NCI-H345 (cell line): ENCODE measurements around the gene SGMS2.
"Not testable (repeated sequence)": the region's sequence is repeated elsewhere in the genome, so short reads cannot be mapped to it uniquely, and the experiment has no call there.

Source experiments
- DNase-seq: peaks from one replicate; lab custom pipeline; 2025; lab: John Stamatoyannopoulos, UW

The SGMS2 gene

DNA sequence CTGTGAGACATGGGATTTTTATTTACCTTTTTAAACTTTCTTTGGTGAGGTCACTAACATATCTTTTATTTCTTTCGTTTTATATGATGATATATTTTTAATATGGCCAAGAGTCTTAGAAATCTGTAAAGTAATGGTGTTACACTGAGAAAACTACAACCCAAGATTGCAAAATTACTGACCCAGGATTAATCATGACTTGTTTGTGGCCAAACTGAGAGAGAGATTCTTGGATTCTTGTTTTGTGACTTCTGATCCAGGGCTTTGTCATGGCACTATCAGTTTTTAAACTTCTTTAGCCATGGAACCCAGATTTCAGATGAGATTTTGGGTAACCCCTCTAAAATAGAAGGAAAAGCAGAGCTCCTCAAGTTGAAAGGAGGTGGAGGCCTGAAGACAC is 42.0 kb downstream of the SGMS2 start:
- DNase-seq = no peak

- no peak for DNase-seq
These were observed 45.5 kb downstream of the SGMS2 start for GRCh38 chr4:107870236-107870635.

- DNase-seq = no peak
These were observed 46.4 kb downstream of the SGMS2 start for GRCh38 chr4:107870916-107871786.

- DNase-seq = no peak
These were observed 49.3 kb downstream of the SGMS2 start for GRCh38 chr4:107874024-107874423.

GRCh38 chr4:107876099-107876498 is 51.4 kb downstream of the SGMS2 start:
- no peak for DNase-seq

- DNase-seq = no peak
These were observed 52.6 kb downstream of the SGMS2 start for GRCh38 chr4:107877361-107877760.

- DNase-seq = no peak
These were observed 61.1 kb downstream of the SGMS2 start for GRCh38 chr4:107885865-107886264.

DNA sequence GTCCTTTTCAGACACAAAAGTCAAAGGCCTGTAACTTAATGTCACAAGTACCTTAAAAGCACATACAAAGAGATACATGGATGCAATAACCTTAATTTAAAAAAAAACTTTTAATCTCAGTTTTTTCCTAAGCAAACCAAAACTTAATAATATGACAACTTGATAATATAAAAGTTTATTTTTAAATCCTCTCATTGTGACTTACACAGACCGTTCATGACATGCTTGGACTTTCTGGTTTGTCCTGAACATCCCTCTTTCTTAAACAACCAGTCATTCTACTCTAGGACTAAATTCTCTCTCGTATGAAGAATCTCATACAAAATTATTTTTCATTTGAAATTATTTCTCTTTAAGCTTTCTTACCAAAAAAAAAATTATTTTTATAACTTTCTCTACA is 63.5 kb downstream of the SGMS2 start:
- no peak for DNase-seq

DNA sequence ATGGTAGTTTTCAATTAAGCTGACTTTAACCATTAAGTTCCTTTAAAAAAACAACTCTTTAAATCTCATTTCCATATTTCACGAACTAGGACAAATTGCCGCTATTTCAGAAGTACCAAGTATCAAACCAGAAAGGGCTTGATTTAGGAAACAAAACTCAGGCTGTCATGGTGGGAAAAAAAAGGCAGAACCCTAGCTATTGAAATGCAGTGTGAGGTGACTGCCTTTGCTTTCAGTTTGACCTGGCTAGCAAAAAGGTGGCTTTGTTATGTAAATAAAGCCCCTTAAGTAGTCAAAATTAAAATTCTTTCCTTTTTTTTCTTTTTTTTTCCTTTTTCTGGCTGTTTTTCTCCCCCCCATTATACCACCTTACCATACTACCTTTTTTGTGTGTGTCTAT is 66.0 kb downstream of the SGMS2 start:
- DNase-seq = no peak

GRCh38 chr4:107891299-107891698 is 66.6 kb downstream of the SGMS2 start:
- no peak for DNase-seq

DNA sequence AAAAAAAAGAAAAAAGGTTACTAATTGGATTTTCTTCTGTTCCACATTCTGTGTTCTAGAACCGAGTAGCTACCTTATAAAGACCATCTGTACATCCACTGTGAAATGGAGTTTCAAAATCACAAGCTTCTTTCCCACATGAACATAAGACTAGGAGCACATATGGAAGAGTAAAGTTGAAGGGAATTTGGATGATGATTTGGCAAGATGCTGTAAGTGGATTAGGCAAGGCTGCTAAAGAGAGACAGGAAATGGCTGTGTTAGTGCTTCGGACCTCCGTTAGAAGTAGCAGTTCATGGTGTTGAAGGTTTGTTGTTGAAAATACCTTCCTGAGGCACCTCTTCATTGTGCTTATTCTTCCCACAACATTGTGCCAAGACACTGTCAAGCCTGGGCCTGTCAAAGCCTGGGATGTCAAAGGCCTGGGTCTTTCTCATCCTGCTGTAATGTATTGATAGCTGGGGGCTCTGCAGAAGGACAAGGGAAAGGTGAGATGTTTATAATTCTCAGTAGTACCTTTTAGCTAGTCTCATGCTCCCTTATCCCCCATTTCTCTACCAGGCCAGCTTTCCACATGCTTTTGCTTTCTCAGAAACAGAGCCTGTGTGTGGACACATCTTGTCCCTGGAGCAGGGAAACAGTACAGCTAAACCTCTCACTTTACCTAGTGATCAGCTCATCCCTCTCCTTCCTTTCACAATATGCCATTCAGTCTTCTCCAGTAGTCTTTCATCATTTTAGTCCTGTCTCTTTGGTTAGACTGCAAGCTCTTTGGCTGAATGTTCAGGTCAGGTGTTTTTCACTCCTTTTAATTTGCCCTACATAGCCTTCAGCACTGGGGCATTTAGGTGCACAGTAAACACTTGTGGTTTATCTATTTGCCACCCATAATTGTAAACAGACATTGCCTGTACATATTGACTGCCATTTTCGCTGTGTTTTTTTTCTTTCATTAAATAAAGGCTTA is 68.7 kb downstream of the SGMS2 start:
- DNase-seq = no peak

- no peak for DNase-seq
These were observed 69.4 kb downstream of the SGMS2 start for GRCh38 chr4:107894138-107894603.

DNA sequence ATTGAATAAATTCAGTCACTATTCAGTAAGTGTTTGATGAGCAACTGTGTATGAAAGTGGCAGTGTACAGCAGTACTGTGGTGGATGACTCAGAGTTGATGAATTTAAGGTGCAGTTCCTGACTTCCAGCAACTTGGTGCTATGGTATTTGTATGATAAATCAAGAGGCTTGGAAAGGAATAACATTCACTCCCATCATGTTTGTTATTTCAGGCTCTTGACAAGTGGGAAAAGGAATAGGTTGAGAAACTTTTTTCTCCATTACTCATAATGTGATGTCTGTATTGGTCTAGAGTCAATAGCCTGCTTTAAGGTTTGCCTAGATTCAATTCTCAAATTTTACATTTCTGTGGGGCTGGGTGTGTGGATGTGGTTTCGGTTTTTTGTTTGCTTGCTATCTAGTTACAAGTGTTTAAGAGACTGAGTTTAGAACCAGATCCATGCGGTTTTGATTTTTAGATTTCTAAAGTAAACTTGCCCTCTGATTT is 71.5 kb downstream of the SGMS2 start:
- DNase-seq = no peak

DNA sequence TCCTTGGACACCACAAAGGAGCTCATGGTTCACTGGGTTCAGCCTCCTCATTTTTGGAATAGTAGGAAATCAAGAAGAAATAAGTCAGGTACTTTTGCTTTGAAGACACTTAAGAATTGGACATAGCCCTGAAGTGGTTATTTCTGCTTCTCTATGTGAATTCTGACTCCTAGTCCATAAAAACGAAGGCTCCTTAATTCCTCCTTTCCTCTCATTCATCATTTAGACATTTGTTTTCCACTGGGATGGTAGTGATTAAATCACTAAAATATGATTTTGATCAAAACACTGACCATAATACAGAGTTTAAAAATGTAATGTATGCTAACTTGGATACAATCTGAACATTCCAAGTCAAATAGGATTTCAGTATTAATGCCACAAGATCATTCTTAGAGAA is 71.9 kb downstream of the SGMS2 start:
- no peak for DNase-seq

DNA sequence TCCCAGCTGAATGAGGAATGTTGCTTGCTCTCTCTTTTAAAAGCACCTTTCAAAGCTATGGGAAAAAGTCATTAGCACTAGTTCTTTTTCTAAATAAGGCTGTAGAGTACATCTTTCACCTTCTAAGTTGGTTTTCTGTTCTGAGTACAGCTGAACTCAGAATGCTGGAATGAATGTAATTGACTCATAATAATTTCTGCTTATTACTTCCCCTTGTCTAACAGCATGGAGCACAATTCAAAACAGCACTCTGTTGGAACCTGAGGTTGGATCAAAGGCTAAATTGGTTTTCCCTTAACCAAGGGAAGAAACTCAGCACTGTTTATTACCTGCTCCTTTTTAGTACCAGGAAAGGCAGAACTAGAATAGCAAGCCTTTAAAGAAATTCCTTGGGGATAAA is 73.1 kb downstream of the SGMS2 start:
- no peak for DNase-seq

- DNase-seq = no peak
These were observed 75.3 kb downstream of the SGMS2 start for GRCh38 chr4:107900067-107900466.

DNA sequence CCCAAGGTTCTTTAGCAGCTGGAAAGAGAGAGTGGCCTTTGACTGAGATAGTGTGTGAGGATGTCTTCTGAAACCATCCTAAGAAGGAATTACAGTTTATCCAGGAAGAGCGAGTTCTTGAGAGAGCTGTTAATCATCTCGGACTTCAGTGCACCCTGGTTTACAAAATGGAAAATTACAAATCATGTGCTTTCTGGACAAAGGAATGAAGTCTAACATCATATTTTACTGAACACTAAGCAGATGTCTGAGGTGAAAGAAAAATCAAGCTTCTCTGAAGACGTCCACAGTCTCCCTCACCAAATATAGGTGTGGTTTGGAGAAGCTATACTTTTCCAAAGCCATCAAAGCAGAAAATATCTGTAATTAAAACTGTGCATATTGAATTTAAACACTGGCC is 75.8 kb downstream of the SGMS2 start:
- no peak for DNase-seq

DNA sequence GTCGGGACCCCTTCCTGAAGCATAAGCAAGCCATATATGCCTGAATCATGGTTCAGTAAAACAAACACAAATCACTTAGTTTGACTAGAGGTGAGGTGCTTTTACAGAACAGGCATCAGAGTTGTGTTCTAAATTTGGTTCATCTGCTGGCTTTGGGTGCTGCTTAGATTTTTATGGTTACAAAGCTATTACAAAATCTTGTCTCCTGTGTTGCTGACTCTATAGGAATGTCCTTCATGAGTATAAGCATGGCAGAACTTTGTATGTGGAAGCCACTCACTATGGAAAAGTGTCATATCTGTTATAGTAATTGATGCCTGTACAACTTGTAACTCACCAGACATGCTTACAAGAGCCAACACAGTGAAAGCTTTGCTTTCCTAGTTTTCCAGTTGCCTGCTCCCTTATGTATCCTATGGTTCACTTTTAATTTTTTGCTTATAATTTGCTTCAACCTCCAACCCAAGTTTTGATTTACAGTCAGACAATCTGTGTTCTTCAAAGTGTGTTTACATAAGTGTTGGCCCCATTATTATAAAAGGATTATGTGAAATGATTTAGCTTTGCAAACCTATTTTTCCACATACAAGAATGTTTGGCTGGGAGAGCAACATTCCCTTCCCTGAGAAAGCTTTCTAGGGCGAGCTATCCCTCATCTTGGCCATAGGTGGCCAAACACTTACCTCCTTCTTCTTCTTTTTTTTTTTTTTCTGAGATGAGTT is 76.6 kb downstream of the SGMS2 start:
- no peak for DNase-seq

GRCh38 chr4:107902715-107903114 is 78.0 kb downstream of the SGMS2 start:
- no peak for DNase-seq

GRCh38 chr4:107905082-107905481 is 80.3 kb downstream of the SGMS2 start:
- DNase-seq = not testable (repeated sequence)

GRCh38 chr4:107906458-107907100 is 81.8 kb downstream of the SGMS2 start:
- no peak for DNase-seq
